ENCODE measurements around the gene CDH4.

Gene CDH4

DNA sequence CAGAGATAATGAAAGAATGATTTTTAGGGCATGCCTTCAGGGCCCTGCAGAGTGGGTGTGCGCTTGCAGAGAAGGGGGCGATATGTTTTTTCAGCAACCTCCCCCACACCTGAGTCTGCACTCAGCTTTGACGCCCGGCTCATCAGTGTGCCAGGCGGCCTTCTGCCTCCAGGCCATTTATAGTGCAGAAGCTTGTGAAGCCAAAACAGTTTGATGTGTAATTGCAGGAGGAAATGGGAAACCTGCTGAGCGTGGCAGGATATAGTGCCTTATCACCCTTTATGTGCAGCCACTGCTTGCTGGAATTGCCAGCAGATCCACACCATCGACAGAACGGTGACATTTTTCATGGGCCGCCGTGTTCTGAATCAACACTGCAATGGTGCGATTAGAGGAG lies 178.2 kb downstream of the CDH4 start (continued):
- TF ChIP-seq ZNF362 (tag by site-specific recombination; IDR thresholded peaks at IDR 0.05) (no peak), ZBTB8A (tag by site-specific recombination; IDR thresholded peaks at IDR 0.05) (peak; percentile 50), ZNF10 (tag by site-specific recombination; IDR thresholded peaks at IDR 0.05) (no peak), ZNF174 (tag by site-specific recombination; IDR thresholded peaks at IDR 0.05) (no peak), ZNF747 (tag by site-specific recombination; IDR thresholded peaks at IDR 0.05) (no peak), FEZF1 (tag by site-specific recombination; IDR thresholded peaks at IDR 0.05) (peak; percentile 29; the same call in 1 of the 2 replicates), TRIM28 (IDR thresholded peaks at IDR 0.05; ENCODE audit: borderline replicate concordance, low read length) (peak; percentile 26; the same call in 1 of the 2 replicates), ZFP41 (tag by site-specific recombination; IDR thresholded peaks at IDR 0.05; ENCODE audit: borderline replicate concordance) (no peak), YY1 (tag by site-specific recombination; IDR thresholded peaks at IDR 0.05) (no peak), ZEB2 (tag by site-specific recombination; IDR thresholded peaks at IDR 0.05) (no peak), ZFP3 (tag by site-specific recombination; IDR thresholded peaks at IDR 0.05; ENCODE audit: low read depth) (no peak), OSR2 (tag by site-specific recombination; IDR thresholded peaks at IDR 0.05) (peak; percentile 84), ZNF148 (tag by site-specific recombination; IDR thresholded peaks at IDR 0.05; ENCODE audit: borderline replicate concordance) (no peak), SCRT2 (tag by site-specific recombination; IDR thresholded peaks at IDR 0.05) (peak; percentile 59; the same call in 1 of the 2 replicates), ZXDB (tag by site-specific recombination; IDR thresholded peaks at IDR 0.05) (no peak), SCRT1 (tag by site-specific recombination; IDR thresholded peaks at IDR 0.05; ENCODE audit: borderline replicate concordance) (peak; percentile 46; the same call in 1 of the 2 replicates), ZFHX2 (tag by site-specific recombination; conservative IDR thresholded peaks at IDR 0.05) (peak; percentile 74), ZNF274 (IDR thresholded peaks at IDR 0.05; ENCODE audit: low read length) (no peak), ZNF274 (tag by site-specific recombination; IDR thresholded peaks at IDR 0.05; ENCODE audit: borderline replicate concordance) (no peak), ZNF146 (tag by site-specific recombination; IDR thresholded peaks at IDR 0.05) (no peak), MZF1 (tag by site-specific recombination; IDR thresholded peaks at IDR 0.05; ENCODE audit: borderline replicate concordance) (no peak), EGR2 (tag by site-specific recombination; IDR thresholded peaks at IDR 0.05; ENCODE audit: low read depth) (peak; percentile 83), ZNF132 (tag by site-specific recombination; IDR thresholded peaks at IDR 0.05; ENCODE audit: borderline replicate concordance) (no peak), ZIC2 (tag by site-specific recombination; IDR thresholded peaks at IDR 0.05) (peak; percentile 83), MYNN (tag by site-specific recombination; IDR thresholded peaks at IDR 0.05; ENCODE audit: borderline replicate concordance) (no peak)
- TF ChIP-seq, protein P1, sequence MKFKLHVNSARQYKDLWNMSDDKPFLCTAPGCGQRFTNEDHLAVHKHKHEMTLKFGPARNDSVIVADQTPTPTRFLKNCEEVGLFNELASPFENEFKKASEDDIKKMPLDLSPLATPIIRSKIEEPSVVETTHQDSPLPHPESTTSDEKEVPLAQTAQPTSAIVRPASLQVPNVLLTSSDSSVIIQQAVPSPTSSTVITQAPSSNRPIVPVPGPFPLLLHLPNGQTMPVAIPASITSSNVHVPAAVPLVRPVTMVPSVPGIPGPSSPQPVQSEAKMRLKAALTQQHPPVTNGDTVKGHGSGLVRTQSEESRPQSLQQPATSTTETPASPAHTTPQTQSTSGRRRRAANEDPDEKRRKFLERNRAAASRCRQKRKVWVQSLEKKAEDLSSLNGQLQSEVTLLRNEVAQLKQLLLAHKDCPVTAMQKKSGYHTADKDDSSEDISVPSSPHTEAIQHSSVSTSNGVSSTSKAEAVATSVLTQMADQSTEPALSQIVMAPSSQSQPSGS (tag by site-specific recombination; IDR thresholded peaks at IDR 0.05; ENCODE audit: low read depth): no peak
- TF ChIP-seq, protein P2, sequence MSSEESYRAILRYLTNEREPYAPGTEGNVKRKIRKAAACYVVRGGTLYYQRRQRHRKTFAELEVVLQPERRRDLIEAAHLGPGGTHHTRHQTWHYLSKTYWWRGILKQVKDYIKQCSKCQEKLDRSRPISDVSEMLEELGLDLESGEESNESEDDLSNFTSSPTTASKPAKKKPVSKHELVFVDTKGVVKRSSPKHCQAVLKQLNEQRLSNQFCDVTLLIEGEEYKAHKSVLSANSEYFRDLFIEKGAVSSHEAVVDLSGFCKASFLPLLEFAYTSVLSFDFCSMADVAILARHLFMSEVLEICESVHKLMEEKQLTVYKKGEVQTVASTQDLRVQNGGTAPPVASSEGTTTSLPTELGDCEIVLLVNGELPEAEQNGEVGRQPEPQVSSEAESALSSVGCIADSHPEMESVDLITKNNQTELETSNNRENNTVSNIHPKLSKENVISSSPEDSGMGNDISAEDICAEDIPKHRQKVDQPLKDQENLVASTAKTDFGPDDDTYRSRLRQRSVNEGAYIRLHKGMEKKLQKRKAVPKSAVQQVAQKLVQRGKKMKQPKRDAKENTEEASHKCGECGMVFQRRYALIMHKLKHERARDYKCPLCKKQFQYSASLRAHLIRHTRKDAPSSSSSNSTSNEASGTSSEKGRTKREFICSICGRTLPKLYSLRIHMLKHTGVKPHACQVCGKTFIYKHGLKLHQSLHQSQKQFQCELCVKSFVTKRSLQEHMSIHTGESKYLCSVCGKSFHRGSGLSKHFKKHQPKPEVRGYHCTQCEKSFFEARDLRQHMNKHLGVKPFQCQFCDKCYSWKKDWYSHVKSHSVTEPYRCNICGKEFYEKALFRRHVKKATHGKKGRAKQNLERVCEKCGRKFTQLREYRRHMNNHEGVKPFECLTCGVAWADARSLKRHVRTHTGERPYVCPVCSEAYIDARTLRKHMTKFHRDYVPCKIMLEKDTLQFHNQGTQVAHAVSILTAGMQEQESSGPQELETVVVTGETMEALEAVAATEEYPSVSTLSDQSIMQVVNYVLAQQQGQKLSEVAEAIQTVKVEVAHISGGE (tag by site-specific recombination; conservative IDR thresholded peaks at IDR 0.05; ENCODE audit: low read depth): no peak
- TF ChIP-seq, protein P3, sequence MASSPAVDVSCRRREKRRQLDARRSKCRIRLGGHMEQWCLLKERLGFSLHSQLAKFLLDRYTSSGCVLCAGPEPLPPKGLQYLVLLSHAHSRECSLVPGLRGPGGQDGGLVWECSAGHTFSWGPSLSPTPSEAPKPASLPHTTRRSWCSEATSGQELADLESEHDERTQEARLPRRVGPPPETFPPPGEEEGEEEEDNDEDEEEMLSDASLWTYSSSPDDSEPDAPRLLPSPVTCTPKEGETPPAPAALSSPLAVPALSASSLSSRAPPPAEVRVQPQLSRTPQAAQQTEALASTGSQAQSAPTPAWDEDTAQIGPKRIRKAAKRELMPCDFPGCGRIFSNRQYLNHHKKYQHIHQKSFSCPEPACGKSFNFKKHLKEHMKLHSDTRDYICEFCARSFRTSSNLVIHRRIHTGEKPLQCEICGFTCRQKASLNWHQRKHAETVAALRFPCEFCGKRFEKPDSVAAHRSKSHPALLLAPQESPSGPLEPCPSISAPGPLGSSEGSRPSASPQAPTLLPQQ (tag by site-specific recombination; IDR thresholded peaks at IDR 0.05): no peak
